Measurements from ENCODE around the gene GRPEL1.
"Not testable (repeated sequence)": the region's sequence is repeated elsewhere in the genome, so short reads cannot be mapped to it uniquely, and the experiment has no call there.

GRCh38 chr4:7102516-7102909, 34.6 kb upstream of the GRPEL1 start:
- TF ChIP-seq CTCF (IDR thresholded peaks at IDR 0.05); NFIC (IDR thresholded peaks at IDR 0.05; ENCODE audit: borderline replicate concordance); JUND (IDR thresholded peaks at IDR 0.05); EP300 (IDR thresholded peaks at IDR 0.05; ENCODE audit: borderline replicate concordance in 1 of 2, low read depth in 1 of 2, low read length in 1 of 2); USF2 (IDR thresholded peaks at IDR 0.05; ENCODE audit: borderline replicate concordance, low read depth, low read length); RAD21 (IDR thresholded peaks at IDR 0.05; ENCODE audit: low read length); EZH2phosphoT487 (IDR thresholded peaks at IDR 0.05; ENCODE audit: borderline replicate concordance, low read depth): not testable (repeated sequence)

Measured in SK-N-SH (cell line).